ENCODE measurements around the gene ZNF324B. TPM values are rescaled to one million over a fixed set of nuclear protein-coding genes. Genes with fewer than 3 reads are reported as not detected.

ZNF324B gene
- total and polyA plus RNA-seq, 10 of the 15 experiments (the other 5 are each of a cell fraction or from before 2014, with no cell fraction given) = 0.11 to 12.8 (median 4.0) TPM

DNA sequence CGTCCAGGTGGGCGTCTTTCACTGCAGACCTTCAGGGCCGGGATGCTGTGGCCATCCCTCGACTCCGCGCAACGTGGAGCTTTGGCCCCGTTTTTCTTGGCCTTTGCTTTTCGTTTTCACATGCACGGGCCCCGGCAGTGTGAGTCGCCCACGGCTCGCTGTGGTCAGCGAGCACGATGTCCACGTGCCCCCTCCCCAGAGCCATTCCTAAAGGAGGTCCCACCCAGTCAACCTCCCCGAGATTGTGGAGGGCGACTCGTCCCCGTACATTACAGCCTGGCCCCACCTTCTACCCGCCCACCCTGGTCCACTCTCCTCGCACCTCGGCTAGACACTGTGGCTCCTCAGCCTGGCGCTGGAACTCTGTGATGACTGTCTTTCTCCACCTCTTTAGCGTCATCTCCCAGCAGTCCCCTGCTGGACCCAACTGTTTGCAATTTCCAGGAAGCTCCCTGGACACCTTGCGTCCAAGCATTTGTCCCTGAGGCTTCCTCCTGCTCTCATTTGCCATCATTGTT, 25.1 kb downstream of the ZNF324B start:
- SMC1A ChIA-PET (ENCODE audit: uncharacterized antibody, unreplicated experiment) = interaction anchor here (1.5 kb wide), 1 partner anchor 11 kb away, joined by 4 read pairs; no protein-coding TSS in a partner anchor
- Histone ChIP-seq H3K79me2 (ENCODE audit: control insufficient read depth, insufficient read depth, low read length) (no peaks in the 10 kb centered on the region; the same call in 1 of the 2 replicates), H3K4me1 (ENCODE audit: control insufficient read depth, insufficient read depth, low read length) (peaks cover 21% of the 10 kb centered on the region), H3K27ac (ENCODE audit: control insufficient read depth, insufficient read depth) (peak overlapping the region; percentile 81), H3K4me2 (ENCODE audit: control insufficient read depth, insufficient read depth) (peak overlapping the region; percentile 89), H4K20me1 (ENCODE audit: control insufficient read depth, insufficient read depth) (no peaks in the 10 kb centered on the region), H3K27me3 (replicated peaks in 1 of 2; ENCODE audit: control insufficient read depth in 2 of 2, insufficient read depth in 2 of 2, low read length in 1 of 2) (no peaks in the 10 kb centered on the region), H2AFZ (ENCODE audit: control insufficient read depth, low read depth, low read length) (peak overlapping the region; percentile 81), H3K36me3 (ENCODE audit: control insufficient read depth in 2 of 2, insufficient read depth in 2 of 2, low read length in 1 of 2) (peaks cover 5 to 7% of the 10 kb centered on the region in 2 experiments), H3K9me3 (replicated peaks; ENCODE audit: control insufficient read depth, insufficient read depth, low read length) (no peaks in the 10 kb centered on the region), H3K4me3 (peak overlapping the region; percentile 50), H3K9ac (ENCODE audit: control insufficient read depth, insufficient read depth, low read length) (peak overlapping the region; percentile 82)
- ATAC-seq (peak; percentile 3), FAIRE-seq (no peak), DNase-seq (ENCODE audit: low read depth, low spot score) (no peak)
- 3% methylated on average over 27 of the region's 27 CpGs for WGBS (ENCODE audit: insufficient coverage, insufficient replicate concordance, low lambda C conversion rate, missing lambda C conversion rate)
- no TSS peak for BruUV-seq (replicated peaks)
- CTCF ChIA-PET = no interaction called here
- intact Hi-C loops (cut with micrococcal nuclease; ENCODE audit: unreplicated experiment) (loop anchor here (1.0 kb wide), 1 partner anchor 43 kb away; the partner anchor contains the start of gene ZBTB45), in situ Hi-C loops (cut with MboI) (no loop called here)
- RAD21 ChIA-PET (ENCODE audit: unreplicated experiment) = interaction anchor here (1.0 kb wide), 1 partner anchor 12 kb away, joined by 9 read pairs; no protein-coding TSS in a partner anchor
- POLR2A ChIA-PET = interaction anchor here (1.4 kb wide), 1 partner anchor 12 kb away, joined by 5 read pairs; no protein-coding TSS in a partner anchor
- TF ChIP-seq, protein P1, sequence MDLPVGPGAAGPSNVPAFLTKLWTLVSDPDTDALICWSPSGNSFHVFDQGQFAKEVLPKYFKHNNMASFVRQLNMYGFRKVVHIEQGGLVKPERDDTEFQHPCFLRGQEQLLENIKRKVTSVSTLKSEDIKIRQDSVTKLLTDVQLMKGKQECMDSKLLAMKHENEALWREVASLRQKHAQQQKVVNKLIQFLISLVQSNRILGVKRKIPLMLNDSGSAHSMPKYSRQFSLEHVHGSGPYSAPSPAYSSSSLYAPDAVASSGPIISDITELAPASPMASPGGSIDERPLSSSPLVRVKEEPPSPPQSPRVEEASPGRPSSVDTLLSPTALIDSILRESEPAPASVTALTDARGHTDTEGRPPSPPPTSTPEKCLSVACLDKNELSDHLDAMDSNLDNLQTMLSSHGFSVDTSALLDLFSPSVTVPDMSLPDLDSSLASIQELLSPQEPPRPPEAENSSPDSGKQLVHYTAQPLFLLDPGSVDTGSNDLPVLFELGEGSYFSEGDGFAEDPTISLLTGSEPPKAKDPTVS (IDR thresholded peaks at IDR 0.05; ENCODE audit: low read depth, low read length) = no peak
- no peak for TF ChIP-seq CBX3 (IDR thresholded peaks at IDR 0.05; ENCODE audit: borderline replicate concordance, low read depth)
- 0 out of 2 replicates have a peak, but pooled peaks have one; percentile 2 for TF ChIP-seq POLR2AphosphoS2 (IDR thresholded peaks at IDR 0.05; ENCODE audit: low read depth, low read length)
- TF ChIP-seq ZZZ3 (IDR thresholded peaks at IDR 0.05; ENCODE audit: control insufficient read depth, insufficient read length, low read depth) = no peak
- 0 out of 2 replicates have a peak, but pooled peaks have one; percentile 16 for TF ChIP-seq NBN (IDR thresholded peaks at IDR 0.05)
- TF ChIP-seq YBX1 (IDR thresholded peaks at IDR 0.05) = no peak
- peak; percentile 48 for TF ChIP-seq MYC (IDR thresholded peaks at IDR 0.05; ENCODE audit: insufficient read depth, insufficient read length, insufficient replicate concordance, low read length, severe bottlenecking)
- no peak for TF ChIP-seq ASH2L (IDR thresholded peaks at IDR 0.05; ENCODE audit: borderline replicate concordance, low read depth)
- TF ChIP-seq TBL1XR1 (IDR thresholded peaks at IDR 0.05; ENCODE audit: low read depth, low read length) = no peak
- TF ChIP-seq, protein P2, sequence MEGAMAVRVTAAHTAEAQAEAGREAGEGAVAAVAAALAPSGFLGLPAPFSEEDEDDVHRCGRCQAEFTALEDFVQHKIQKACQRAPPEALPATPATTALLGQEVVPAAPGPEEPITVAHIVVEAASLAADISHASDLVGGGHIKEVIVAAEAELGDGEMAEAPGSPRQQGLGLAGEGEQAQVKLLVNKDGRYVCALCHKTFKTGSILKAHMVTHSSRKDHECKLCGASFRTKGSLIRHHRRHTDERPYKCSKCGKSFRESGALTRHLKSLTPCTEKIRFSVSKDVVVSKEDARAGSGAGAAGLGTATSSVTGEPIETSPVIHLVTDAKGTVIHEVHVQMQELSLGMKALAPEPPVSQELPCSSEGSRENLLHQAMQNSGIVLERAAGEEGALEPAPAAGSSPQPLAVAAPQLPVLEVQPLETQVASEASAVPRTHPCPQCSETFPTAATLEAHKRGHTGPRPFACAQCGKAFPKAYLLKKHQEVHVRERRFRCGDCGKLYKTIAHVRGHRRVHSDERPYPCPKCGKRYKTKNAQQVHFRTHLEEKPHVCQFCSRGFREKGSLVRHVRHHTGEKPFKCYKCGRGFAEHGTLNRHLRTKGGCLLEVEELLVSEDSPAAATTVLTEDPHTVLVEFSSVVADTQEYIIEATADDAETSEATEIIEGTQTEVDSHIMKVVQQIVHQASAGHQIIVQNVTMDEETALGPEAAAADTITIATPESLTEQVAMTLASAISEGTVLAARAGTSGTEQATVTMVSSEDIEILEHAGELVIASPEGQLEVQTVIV (IDR thresholded peaks at IDR 0.05; ENCODE audit: borderline replicate concordance, partially characterized antibody) = no peak
- TF ChIP-seq, protein P3, sequence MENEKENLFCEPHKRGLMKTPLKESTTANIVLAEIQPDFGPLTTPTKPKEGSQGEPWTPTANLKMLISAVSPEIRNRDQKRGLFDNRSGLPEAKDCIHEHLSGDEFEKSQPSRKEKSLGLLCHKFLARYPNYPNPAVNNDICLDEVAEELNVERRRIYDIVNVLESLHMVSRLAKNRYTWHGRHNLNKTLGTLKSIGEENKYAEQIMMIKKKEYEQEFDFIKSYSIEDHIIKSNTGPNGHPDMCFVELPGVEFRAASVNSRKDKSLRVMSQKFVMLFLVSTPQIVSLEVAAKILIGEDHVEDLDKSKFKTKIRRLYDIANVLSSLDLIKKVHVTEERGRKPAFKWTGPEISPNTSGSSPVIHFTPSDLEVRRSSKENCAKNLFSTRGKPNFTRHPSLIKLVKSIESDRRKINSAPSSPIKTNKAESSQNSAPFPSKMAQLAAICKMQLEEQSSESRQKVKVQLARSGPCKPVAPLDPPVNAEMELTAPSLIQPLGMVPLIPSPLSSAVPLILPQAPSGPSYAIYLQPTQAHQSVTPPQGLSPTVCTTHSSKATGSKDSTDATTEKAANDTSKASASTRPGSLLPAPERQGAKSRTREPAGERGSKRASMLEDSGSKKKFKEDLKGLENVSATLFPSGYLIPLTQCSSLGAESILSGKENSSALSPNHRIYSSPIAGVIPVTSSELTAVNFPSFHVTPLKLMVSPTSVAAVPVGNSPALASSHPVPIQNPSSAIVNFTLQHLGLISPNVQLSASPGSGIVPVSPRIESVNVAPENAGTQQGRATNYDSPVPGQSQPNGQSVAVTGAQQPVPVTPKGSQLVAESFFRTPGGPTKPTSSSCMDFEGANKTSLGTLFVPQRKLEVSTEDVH (IDR thresholded peaks at IDR 0.05; ENCODE audit: low read depth, partially characterized antibody) = no peak
- TF ChIP-seq NRF1 (conservative IDR thresholded peaks at IDR 0.05; ENCODE audit: low read depth, low read length) = no peak
- TF ChIP-seq HDGF (IDR thresholded peaks at IDR 0.05) = no peak
- TF ChIP-seq, protein P4, sequence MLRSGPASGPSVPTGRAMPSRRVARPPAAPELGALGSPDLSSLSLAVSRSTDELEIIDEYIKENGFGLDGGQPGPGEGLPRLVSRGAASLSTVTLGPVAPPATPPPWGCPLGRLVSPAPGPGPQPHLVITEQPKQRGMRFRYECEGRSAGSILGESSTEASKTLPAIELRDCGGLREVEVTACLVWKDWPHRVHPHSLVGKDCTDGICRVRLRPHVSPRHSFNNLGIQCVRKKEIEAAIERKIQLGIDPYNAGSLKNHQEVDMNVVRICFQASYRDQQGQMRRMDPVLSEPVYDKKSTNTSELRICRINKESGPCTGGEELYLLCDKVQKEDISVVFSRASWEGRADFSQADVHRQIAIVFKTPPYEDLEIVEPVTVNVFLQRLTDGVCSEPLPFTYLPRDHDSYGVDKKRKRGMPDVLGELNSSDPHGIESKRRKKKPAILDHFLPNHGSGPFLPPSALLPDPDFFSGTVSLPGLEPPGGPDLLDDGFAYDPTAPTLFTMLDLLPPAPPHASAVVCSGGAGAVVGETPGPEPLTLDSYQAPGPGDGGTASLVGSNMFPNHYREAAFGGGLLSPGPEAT (IDR thresholded peaks at IDR 0.05; ENCODE audit: low read depth) = no peak
